ENCODE measurements around the gene TESPA1. TPM values are rescaled to one million over a fixed set of nuclear protein-coding genes. Genes with fewer than 3 reads are reported as not detected.

TESPA1 gene
- total and polyA plus RNA-seq, 2 experiments from 2014 or later: 0.34 TPM; not detected in 1

DNA sequence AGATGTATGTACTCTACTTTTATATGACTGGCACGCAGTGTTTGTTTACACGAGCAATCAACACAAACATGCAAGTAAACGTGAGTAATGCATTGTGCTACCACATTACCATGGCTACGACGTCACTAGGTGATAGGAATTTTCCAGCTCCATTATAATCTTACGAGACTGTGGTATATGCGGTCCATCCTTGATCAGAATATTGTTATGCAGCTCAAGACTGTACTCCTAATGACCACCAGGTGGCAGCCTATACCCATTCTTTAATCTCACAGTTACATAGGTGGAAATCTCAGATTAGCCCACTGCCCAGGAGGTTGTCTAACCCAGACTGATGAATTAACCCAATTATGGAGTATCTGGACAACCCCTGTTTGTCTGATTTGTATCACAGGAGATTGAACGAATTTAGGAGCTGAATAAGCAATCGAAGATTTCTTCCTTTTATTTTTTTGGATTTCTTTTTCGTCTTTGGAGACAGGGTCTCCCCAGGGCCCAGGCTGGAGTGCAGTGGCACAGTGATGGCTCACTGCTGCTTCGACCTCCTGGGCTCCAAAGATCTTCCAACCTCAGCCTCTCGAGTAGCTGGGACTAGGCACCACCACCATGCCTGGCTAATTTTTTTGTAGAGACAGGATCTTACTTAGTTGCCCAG is 8.7 kb upstream of the TESPA1 start:
- Histone ChIP-seq H3F3A (replicated peaks; ENCODE audit: low read depth) (no peaks in the 10 kb centered on the region), H3K4me2 (no peak overlapping the region), H3K27ac (ENCODE audit: low read depth) (no peak overlapping the region), H3K36me3 (ENCODE audit: insufficient read depth) (no peaks in the 10 kb centered on the region), H3K27me3 (ENCODE audit: insufficient read depth) (no peaks in the 10 kb centered on the region), H3K79me2 (replicated peaks; ENCODE audit: insufficient read depth) (no peaks in the 10 kb centered on the region), H2AFZ (no peak overlapping the region), H3K4me1 (ENCODE audit: insufficient read depth) (peaks cover 19% of the 10 kb centered on the region), H3K4me3 (no peak overlapping the region), H3K9me2 (ENCODE audit: insufficient read depth) (no peaks in the 10 kb centered on the region; the same call in 1 of the 2 replicates), H4K20me1 (replicated peaks; ENCODE audit: insufficient read depth) (no peaks in the 10 kb centered on the region)
- peak; percentile 85 for ATAC-seq
- Mint-ChIP-seq H3K9me3 (no peaks in the 10 kb centered on the region; the same call in 1 of the 3 replicates), H3K4me3 (no peak overlapping the region), H3K36me3 (ENCODE audit: low read depth) (no peaks in the 10 kb centered on the region; the same call in 2 of the 3 replicates), H3K27me3 (ENCODE audit: insufficient read depth, low read depth, poor library complexity) (peaks cover 4% of the 10 kb centered on the region), H3K4me1 (peaks cover 22% of the 10 kb centered on the region), H3K27ac (no peak overlapping the region)
- DNase-seq (ENCODE audit: low spot score): peak; percentile 82
- TF ChIP-seq NANOG (IDR thresholded peaks at IDR 0.05; ENCODE audit: borderline replicate concordance) (no peak), POLR2AphosphoS5 (IDR thresholded peaks at IDR 0.05; ENCODE audit: low read depth) (no peak)
- TF ChIP-seq, protein P1, sequence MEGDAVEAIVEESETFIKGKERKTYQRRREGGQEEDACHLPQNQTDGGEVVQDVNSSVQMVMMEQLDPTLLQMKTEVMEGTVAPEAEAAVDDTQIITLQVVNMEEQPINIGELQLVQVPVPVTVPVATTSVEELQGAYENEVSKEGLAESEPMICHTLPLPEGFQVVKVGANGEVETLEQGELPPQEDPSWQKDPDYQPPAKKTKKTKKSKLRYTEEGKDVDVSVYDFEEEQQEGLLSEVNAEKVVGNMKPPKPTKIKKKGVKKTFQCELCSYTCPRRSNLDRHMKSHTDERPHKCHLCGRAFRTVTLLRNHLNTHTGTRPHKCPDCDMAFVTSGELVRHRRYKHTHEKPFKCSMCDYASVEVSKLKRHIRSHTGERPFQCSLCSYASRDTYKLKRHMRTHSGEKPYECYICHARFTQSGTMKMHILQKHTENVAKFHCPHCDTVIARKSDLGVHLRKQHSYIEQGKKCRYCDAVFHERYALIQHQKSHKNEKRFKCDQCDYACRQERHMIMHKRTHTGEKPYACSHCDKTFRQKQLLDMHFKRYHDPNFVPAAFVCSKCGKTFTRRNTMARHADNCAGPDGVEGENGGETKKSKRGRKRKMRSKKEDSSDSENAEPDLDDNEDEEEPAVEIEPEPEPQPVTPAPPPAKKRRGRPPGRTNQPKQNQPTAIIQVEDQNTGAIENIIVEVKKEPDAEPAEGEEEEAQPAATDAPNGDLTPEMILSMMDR (conservative IDR thresholded peaks at IDR 0.05; ENCODE audit: low read depth in 2 of 2): peak; percentile 87 to 91

DNA sequence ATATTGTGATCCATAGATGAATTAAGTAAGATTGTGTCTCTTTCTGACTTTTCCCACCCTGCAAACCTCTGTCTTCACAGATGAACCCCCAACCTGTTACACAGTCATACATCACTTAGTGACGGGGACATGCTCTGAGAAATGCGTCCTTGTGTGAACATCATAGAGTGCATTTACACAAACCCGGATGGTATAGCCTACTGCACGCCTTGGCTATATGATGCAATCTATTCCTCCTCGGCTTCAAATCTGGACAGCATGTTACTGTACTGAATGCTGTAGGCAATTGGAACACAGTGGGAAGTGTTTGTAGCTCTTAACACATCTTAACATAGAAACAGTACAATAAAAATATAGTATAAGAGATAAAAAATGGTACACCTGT is 7.4 kb upstream of the TESPA1 start:
- no peak overlapping the region for H3K27ac Mint-ChIP-seq
- Histone ChIP-seq H4K20me1 (replicated peaks; ENCODE audit: insufficient read depth) (no peaks in the 10 kb centered on the region), H3F3A (replicated peaks; ENCODE audit: low read depth) (no peaks in the 10 kb centered on the region), H3K9me2 (ENCODE audit: insufficient read depth) (no peaks in the 10 kb centered on the region), H3K36me3 (ENCODE audit: insufficient read depth) (no peaks in the 10 kb centered on the region), H3K27ac (ENCODE audit: low read depth) (no peak overlapping the region), H3K4me3 (no peak overlapping the region), H2AFZ (no peak overlapping the region), H3K79me2 (replicated peaks; ENCODE audit: insufficient read depth) (no peaks in the 10 kb centered on the region), H3K4me2 (no peak overlapping the region), H3K4me1 (ENCODE audit: insufficient read depth) (peaks cover 6% of the 10 kb centered on the region), H3K27me3 (ENCODE audit: insufficient read depth) (no peaks in the 10 kb centered on the region)
- no peaks in the 10 kb centered on the region; the same call in 2 of the 3 replicates for H3K9me3 Mint-ChIP-seq
- ATAC-seq (no peak), DNase-seq (ENCODE audit: low spot score) (no peak)
- no peak overlapping the region for H3K4me3 Mint-ChIP-seq
- TF ChIP-seq JUNB (IDR thresholded peaks at IDR 0.05; ENCODE audit: unreplicated experiment) (no peak), ZNF331 (CRISPR knock-in tag; IDR thresholded peaks at IDR 0.05; ENCODE audit: low read depth) (no peak), NANOG (IDR thresholded peaks at IDR 0.05; ENCODE audit: borderline replicate concordance) (no peak)
- TF ChIP-seq, protein P1 (conservative IDR thresholded peaks at IDR 0.05; ENCODE audit: low read depth in 2 of 2): no peak
- H3K27me3 Mint-ChIP-seq (ENCODE audit: insufficient read depth, low read depth, poor library complexity): peaks cover 2% of the 10 kb centered on the region
- H3K36me3 Mint-ChIP-seq (ENCODE audit: low read depth): no peaks in the 10 kb centered on the region; the same call in 2 of the 3 replicates
- peaks cover 10% of the 10 kb centered on the region for H3K4me1 Mint-ChIP-seq

Data from GM23338 (cell line).